CD4-positive, alpha-beta T cell treated with Interleukin-4 for 4 hours (primary cell): Measurements from ENCODE around the gene PDE4B.
"Not testable (repeated sequence)": the region's sequence is repeated elsewhere in the genome, so short reads cannot be mapped to it uniquely, and the experiment has no call there.

Experiments
- DNase-seq: peaks from one replicate; pipeline ENCODE4 v3.0.0-alpha.2; 2020

The PDE4B gene

GRCh38 chr1:65998763-65999583 is 206.3 kb downstream of the PDE4B start:
- no peak for DNase-seq

- DNase-seq, result no peak
Measured at GRCh38 chr1:66000033-66000637, 207.4 kb downstream of the PDE4B start.

GRCh38 chr1:66003690-66004089 is 211.0 kb downstream of the PDE4B start:
- no peak for DNase-seq

GRCh38 chr1:66006534-66006933 is 213.8 kb downstream of the PDE4B start:
- DNase-seq, result not testable (repeated sequence)

GRCh38 chr1:66012106-66012784 is 219.6 kb downstream of the PDE4B start:
- DNase-seq, result no peak

- no peak for DNase-seq
Measured at GRCh38 chr1:66013371-66013770, 220.7 kb downstream of the PDE4B start.

- DNase-seq, result no peak
Measured at GRCh38 chr1:66022904-66023620, 230.4 kb downstream of the PDE4B start.

GRCh38 chr1:66025188-66025587 is 232.5 kb downstream of the PDE4B start:
- no peak for DNase-seq

GRCh38 chr1:66028035-66028434 is 235.3 kb downstream of the PDE4B start:
- DNase-seq, result no peak

GRCh38 chr1:66033781-66034180 is 241.1 kb downstream of the PDE4B start:
- DNase-seq, result no peak

- DNase-seq, result no peak
Measured at GRCh38 chr1:66035616-66036245, 243.0 kb downstream of the PDE4B start.

- no peak for DNase-seq
Measured at GRCh38 chr1:66041654-66042053, 249.0 kb downstream of the PDE4B start.

GRCh38 chr1:66043186-66043585 is 250.5 kb downstream of the PDE4B start:
- no peak for DNase-seq

GRCh38 chr1:66044912-66045311 is 252.2 kb downstream of the PDE4B start:
- no peak for DNase-seq

GRCh38 chr1:66046415-66046814 is 253.7 kb downstream of the PDE4B start:
- DNase-seq, result no peak

GRCh38 chr1:66048011-66048410 is 255.3 kb downstream of the PDE4B start:
- DNase-seq, result no peak

GRCh38 chr1:66050123-66050522 is 257.4 kb downstream of the PDE4B start:
- DNase-seq, result no peak

GRCh38 chr1:66050633-66051032 is 257.9 kb downstream of the PDE4B start:
- no peak for DNase-seq

GRCh38 chr1:66055092-66055491 is 262.4 kb downstream of the PDE4B start:
- DNase-seq, result no peak

- DNase-seq, result not testable (repeated sequence)
Measured at GRCh38 chr1:66057448-66057847, 264.8 kb downstream of the PDE4B start.

GRCh38 chr1:66058558-66058957 is 265.9 kb downstream of the PDE4B start:
- no peak for DNase-seq

GRCh38 chr1:66067219-66067618 is 274.5 kb downstream of the PDE4B start:
- not testable (repeated sequence) for DNase-seq
